ENCODE data around the gene ASF1B. TPM values are rescaled to one million over a fixed set of nuclear protein-coding genes. Genes with fewer than 3 reads are reported as not detected.

ASF1B gene
- total RNA-seq, 1 donor from 2014 or later: 16.4 TPM

DNA sequence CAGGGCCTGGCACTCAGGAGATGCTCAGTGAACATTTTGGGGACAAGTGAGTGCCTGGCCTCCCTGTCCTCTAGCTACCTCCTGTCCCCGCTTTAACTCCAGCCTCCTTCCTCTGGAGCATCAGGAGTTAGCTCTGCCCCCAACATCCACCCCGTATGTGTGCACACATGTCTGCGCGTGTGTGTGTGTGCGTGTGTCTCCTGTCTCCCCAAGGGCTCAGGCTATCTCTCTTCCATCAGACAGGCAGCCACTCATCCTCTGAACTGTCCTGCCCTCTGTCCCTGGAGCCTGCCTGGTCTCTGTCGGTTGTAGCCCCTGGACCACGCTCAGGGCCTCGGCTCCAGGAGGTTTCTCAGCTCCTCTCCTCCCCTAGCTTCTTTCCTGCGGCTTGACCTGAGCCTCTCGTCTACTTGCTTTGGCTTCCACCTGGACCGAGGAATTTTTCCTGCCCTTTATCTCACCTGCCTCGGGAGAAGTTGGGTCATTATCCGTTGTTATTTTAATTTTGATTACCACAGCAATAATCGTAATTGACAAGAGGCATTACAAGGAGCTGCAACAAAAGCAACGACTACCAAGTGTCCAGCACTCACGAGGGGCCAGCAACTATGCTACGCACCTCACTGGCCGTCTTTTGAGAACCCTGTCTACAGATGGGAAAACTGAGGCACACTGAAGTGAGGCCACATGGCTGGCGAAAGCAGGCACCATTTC lies 32.0 kb upstream of the ASF1B start:
- no peak for TF ChIP-seq EZH2 (IDR thresholded peaks at IDR 0.05)
- no peak for TF ChIP-seq EZH2phosphoT487 (IDR thresholded peaks at IDR 0.05)
- TF ChIP-seq, protein P1, sequence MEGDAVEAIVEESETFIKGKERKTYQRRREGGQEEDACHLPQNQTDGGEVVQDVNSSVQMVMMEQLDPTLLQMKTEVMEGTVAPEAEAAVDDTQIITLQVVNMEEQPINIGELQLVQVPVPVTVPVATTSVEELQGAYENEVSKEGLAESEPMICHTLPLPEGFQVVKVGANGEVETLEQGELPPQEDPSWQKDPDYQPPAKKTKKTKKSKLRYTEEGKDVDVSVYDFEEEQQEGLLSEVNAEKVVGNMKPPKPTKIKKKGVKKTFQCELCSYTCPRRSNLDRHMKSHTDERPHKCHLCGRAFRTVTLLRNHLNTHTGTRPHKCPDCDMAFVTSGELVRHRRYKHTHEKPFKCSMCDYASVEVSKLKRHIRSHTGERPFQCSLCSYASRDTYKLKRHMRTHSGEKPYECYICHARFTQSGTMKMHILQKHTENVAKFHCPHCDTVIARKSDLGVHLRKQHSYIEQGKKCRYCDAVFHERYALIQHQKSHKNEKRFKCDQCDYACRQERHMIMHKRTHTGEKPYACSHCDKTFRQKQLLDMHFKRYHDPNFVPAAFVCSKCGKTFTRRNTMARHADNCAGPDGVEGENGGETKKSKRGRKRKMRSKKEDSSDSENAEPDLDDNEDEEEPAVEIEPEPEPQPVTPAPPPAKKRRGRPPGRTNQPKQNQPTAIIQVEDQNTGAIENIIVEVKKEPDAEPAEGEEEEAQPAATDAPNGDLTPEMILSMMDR (IDR thresholded peaks at IDR 0.05): no peak
- H3K9ac ChIP-seq: no peak overlapping the region
- no peaks in the 10 kb centered on the region for H3K9me3 ChIP-seq (ENCODE audit: low read depth)
- Mint-ChIP-seq H3K4me1 (peaks cover 18% of the 10 kb centered on the region), H3K27me3 (ENCODE audit: insufficient read depth, low read depth) (peaks cover 3% of the 10 kb centered on the region), H3K27ac (no peak overlapping the region), H3K4me3 (no peak overlapping the region), H3K36me3 (peaks cover 20% of the 10 kb centered on the region), H3K9me3 (no peaks in the 10 kb centered on the region)
- H3K4me2 ChIP-seq: no peak overlapping the region
- peaks cover 41% of the 10 kb centered on the region for H3K4me1 ChIP-seq
- H4K20me1 ChIP-seq (ENCODE audit: low read depth): peaks cover 41% of the 10 kb centered on the region
- no peak overlapping the region for H3K27ac ChIP-seq
- no peaks in the 10 kb centered on the region for H3K79me2 ChIP-seq (ENCODE audit: low read depth)
- H3K27me3 ChIP-seq: no peaks in the 10 kb centered on the region
- H3K36me3 ChIP-seq: no peaks in the 10 kb centered on the region
- H3F3A ChIP-seq (ENCODE audit: low read depth): no peaks in the 10 kb centered on the region
- no peak overlapping the region for H2AFZ ChIP-seq (replicated peaks)
- H3K4me3 ChIP-seq: no peak overlapping the region
- DNase-seq (ENCODE audit: low spot score): no peak

DNA sequence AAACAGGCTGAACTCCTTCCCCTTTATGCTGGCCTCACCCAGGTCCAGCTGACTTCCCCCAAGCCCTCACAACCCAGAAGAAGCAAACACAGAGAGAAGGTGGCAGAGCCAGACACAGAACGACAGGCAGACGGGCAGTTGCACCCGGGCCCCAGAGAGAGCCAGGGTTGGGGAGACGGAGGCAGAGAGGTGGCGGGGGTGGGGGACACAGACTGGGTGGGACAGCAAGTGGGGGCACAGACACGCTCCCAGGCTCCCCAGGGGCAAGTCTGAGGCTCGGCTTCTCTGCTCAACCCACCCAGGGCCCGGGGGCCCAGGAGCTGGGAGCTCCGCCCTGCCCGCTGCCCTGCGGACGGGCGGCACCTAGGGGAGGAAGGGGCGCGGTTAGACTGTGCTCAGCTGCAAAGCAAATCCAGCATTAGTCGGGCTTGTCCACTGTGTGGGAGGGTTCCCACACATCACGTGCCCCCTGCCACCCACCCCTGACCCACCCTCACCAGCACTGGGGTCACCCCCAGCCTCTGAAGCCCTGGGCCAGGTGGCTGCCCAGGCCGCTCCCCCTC lies 31.3 kb upstream of the ASF1B start:
- H3K9ac ChIP-seq: peak overlapping the region; percentile 20
- H3K4me3 ChIP-seq: no peak overlapping the region
- TF ChIP-seq EZH2phosphoT487 (IDR thresholded peaks at IDR 0.05) (no peak), EZH2 (IDR thresholded peaks at IDR 0.05) (no peak)
- TF ChIP-seq, protein P1 (IDR thresholded peaks at IDR 0.05): no peak
- H3F3A ChIP-seq (ENCODE audit: low read depth): no peaks in the 10 kb centered on the region
- H3K27ac ChIP-seq: no peak overlapping the region
- no peaks in the 10 kb centered on the region for H3K79me2 ChIP-seq (ENCODE audit: low read depth)
- no peak overlapping the region for H3K4me2 ChIP-seq
- Mint-ChIP-seq H3K27me3 (ENCODE audit: insufficient read depth, low read depth) (peaks cover 3% of the 10 kb centered on the region), H3K4me1 (peaks cover 18% of the 10 kb centered on the region), H3K4me3 (no peak overlapping the region), H3K36me3 (peaks cover 24% of the 10 kb centered on the region), H3K27ac (no peak overlapping the region), H3K9me3 (no peaks in the 10 kb centered on the region)
- peaks cover 41% of the 10 kb centered on the region for H4K20me1 ChIP-seq (ENCODE audit: low read depth)
- H3K9me3 ChIP-seq (ENCODE audit: low read depth): no peaks in the 10 kb centered on the region
- peaks cover 41% of the 10 kb centered on the region for H3K4me1 ChIP-seq
- no peak overlapping the region for H2AFZ ChIP-seq (replicated peaks)
- no peak for DNase-seq (ENCODE audit: low spot score)
- no peaks in the 10 kb centered on the region for H3K36me3 ChIP-seq
- no peaks in the 10 kb centered on the region for H3K27me3 ChIP-seq

DNA sequence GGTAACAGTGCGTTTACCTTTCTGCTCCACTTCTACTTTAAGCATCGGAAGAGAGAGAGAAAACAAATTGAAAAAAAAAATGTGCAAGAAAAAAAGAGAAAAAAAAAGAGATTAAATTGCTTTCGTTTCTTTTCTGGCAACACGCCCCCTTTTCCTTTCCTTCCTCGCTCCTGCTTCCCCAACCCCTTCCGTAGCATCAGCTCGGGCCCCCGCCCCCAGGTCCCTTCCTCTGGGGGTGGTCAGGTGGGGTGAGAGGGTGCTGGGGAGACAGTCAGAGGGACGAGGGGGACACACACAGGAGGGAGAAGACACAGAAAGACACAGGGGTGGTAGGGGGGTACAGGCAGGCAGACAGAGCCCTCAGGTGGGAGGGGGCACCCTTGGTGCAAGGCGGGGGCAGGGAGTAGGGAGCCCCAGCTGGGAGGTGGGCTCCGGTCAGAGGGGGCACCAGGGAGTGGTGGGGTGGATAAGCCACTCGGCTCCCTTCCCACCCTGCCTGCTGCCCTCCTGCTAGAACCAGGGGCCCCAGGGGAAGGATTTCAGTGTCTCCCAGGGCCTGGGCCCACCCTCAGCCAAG lies 30.7 kb upstream of the ASF1B start:
- no peaks in the 10 kb centered on the region for H3F3A ChIP-seq (ENCODE audit: low read depth)

More for the DNA sequence above, 30.7 kb upstream of the ASF1B start:
- Mint-ChIP-seq H3K27me3 (ENCODE audit: insufficient read depth, low read depth) (peaks cover 3% of the 10 kb centered on the region), H3K27ac (no peak overlapping the region), H3K4me1 (peaks cover 18% of the 10 kb centered on the region), H3K4me3 (no peak overlapping the region), H3K9me3 (no peaks in the 10 kb centered on the region), H3K36me3 (peaks cover 24% of the 10 kb centered on the region)
- Histone ChIP-seq H3K79me2 (ENCODE audit: low read depth) (no peaks in the 10 kb centered on the region), H2AFZ (replicated peaks) (no peak overlapping the region), H3K9me3 (ENCODE audit: low read depth) (no peaks in the 10 kb centered on the region), H3K27ac (peak overlapping the region; percentile 53), H3K4me2 (no peak overlapping the region), H3K27me3 (no peaks in the 10 kb centered on the region), H3K4me1 (peaks cover 41% of the 10 kb centered on the region), H3K9ac (peak overlapping the region; percentile 20), H3K4me3 (no peak overlapping the region), H3K36me3 (no peaks in the 10 kb centered on the region), H4K20me1 (ENCODE audit: low read depth) (peaks cover 41% of the 10 kb centered on the region)
- no peak for DNase-seq (ENCODE audit: low spot score)
- TF ChIP-seq EZH2phosphoT487 (IDR thresholded peaks at IDR 0.05): no peak
